IPS-15b (cell line): Measurements from ENCODE around the gene MPP4.
A peak's percentile ranks its signal among the peaks of the same experiment; 100 is the strongest.

Experiments used
- H3K27me3 ChIP-seq: one replicate; pipeline ENCODE4 v1.6.1; 2013; ENCODE audit warnings: low read length; ENCODE audit not compliant: control insufficient read depth, insufficient read depth
- H3K36me3 ChIP-seq: one replicate; pipeline ENCODE4 v1.6.1; 2013; ENCODE audit warnings: low read length; ENCODE audit not compliant: control insufficient read depth, insufficient read depth
- H3K4me1 ChIP-seq: one replicate; pipeline ENCODE4 v1.6.1; 2013; ENCODE audit warnings: mild to moderate bottlenecking, low read length; ENCODE audit not compliant: control insufficient read depth, insufficient read depth
- H3K4me3 ChIP-seq: one replicate; pipeline ENCODE4 v1.5.1; 2013; ENCODE audit warnings: low read depth, low read length
- H3K9ac ChIP-seq: one replicate; pipeline ENCODE4 v1.6.1; 2013; ENCODE audit warnings: low read depth, mild to moderate bottlenecking, low read length
- H3K9me3 ChIP-seq: one replicate; pipeline ENCODE4 v1.6.1; 2013; ENCODE audit warnings: mild to moderate bottlenecking, low read length; ENCODE audit not compliant: control insufficient read depth, insufficient read depth

The MPP4 gene

DNA sequence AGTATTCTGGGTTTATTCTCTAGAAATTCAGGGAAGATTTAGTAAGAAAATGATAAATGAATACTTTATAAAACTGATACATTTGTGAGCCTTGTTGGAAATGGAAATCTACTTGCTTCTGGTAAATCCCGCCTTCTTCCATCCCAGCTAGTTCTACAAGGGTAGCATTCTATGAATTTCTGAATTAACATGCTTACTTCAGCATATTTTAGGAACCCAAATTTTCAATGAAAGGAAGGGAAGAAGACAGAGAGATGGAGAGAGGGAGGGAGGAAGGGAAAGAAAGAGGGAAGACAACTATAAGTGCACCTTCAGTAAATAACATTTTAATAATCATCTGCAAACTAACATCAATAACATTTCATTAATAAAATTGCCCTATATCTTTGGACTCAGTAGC lies 28.6 kb downstream of the MPP4 start:
- Histone ChIP-seq H3K9ac (no peak overlapping the region), H3K4me3 (no peak overlapping the region), H3K27me3 (no peaks in the 10 kb centered on the region), H3K4me1 (no peaks in the 10 kb centered on the region), H3K9me3 (no peaks in the 10 kb centered on the region), H3K36me3 (no peaks in the 10 kb centered on the region)

DNA sequence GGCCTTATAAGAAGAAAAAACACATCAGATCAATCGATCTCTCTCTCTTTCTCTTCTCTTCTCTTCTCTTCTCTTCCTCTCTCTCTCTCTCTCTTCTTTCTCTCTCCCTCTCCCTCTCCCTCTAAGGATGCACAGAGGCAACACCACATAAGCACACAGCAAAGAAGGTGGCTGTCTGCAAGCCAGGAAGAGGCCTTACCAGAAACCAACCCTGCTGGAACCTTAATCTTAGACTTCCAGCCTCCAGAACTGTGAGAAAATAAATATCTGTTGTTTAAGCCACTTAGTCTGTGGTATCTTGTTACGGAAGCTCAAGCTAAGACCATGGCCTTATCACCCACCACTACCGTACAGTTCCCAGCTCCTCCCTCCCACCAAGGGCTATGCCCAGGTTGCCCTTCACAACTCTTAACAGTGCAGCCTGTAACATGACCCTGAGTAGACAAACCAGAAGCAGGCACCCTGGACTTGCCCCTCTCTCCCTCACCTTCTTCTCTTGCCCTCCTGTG lies 30.0 kb downstream of the MPP4 start:
- Histone ChIP-seq H3K9ac (no peak overlapping the region), H3K27me3 (no peaks in the 10 kb centered on the region), H3K4me1 (no peaks in the 10 kb centered on the region), H3K4me3 (no peak overlapping the region), H3K36me3 (no peaks in the 10 kb centered on the region), H3K9me3 (no peaks in the 10 kb centered on the region)

- H3K4me3 ChIP-seq: no peak overlapping the region
- H3K9me3 ChIP-seq: no peaks in the 10 kb centered on the region
- H3K27me3 ChIP-seq: no peaks in the 10 kb centered on the region
- H3K36me3 ChIP-seq: no peaks in the 10 kb centered on the region
- no peaks in the 10 kb centered on the region for H3K4me1 ChIP-seq
- H3K9ac ChIP-seq: no peak overlapping the region
These were observed 34.1 kb downstream of the MPP4 start for GRCh38 chr2:201664334-201664733.

- H3K27me3 ChIP-seq: no peaks in the 10 kb centered on the region
- H3K36me3 ChIP-seq: no peaks in the 10 kb centered on the region
- H3K4me1 ChIP-seq: no peaks in the 10 kb centered on the region
- no peak overlapping the region for H3K9ac ChIP-seq
- H3K9me3 ChIP-seq: no peaks in the 10 kb centered on the region
- H3K4me3 ChIP-seq: no peak overlapping the region
These were observed 37.1 kb downstream of the MPP4 start for GRCh38 chr2:201661366-201661765.

DNA sequence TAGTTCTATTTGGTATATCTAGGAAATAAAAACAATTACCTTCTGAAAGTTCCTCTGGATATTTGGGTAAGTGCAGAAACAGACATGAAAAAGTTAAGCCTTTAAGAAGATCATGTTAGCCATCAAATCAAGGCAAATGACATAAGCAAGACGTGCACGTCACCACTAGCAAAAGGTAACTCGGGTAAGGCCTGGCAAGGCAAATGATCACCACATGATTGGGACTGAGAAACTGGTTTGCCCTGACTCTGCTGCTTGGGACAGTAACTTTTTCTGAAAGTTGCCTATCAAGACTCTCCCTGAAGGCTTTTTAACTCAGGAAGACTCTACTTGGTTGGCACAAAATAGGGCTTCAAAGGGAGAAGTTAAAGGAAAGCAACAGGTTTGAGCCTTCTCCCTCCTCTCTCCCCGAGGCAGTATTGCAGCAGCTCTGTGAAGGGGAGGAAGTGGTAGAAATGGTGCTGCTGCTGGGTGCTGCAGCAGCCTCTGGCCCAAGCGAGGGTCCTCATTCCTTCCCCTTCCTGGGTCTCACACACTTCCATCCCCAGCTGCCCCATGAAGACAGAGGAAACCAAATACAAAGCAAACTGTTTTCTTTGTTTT lies 38.0 kb downstream of the MPP4 start:
- no peaks in the 10 kb centered on the region for H3K27me3 ChIP-seq

GRCh38 chr2:201656740-201657139 lies 41.7 kb downstream of the MPP4 start:
- Histone ChIP-seq H3K36me3 (no peaks in the 10 kb centered on the region), H3K27me3 (no peaks in the 10 kb centered on the region), H3K9ac (no peak overlapping the region), H3K4me1 (no peaks in the 10 kb centered on the region), H3K4me3 (no peak overlapping the region), H3K9me3 (no peaks in the 10 kb centered on the region)

More for the DNA sequence above, 38.0 kb downstream of the MPP4 start:
- Histone ChIP-seq H3K4me3 (no peak overlapping the region), H3K36me3 (no peaks in the 10 kb centered on the region), H3K9me3 (no peaks in the 10 kb centered on the region), H3K9ac (no peak overlapping the region), H3K4me1 (no peaks in the 10 kb centered on the region)

GRCh38 chr2:201656102-201656501 lies 42.3 kb downstream of the MPP4 start:
- no peaks in the 10 kb centered on the region for H3K9me3 ChIP-seq
- H3K4me1 ChIP-seq: no peaks in the 10 kb centered on the region
- no peaks in the 10 kb centered on the region for H3K36me3 ChIP-seq

GRCh38 chr2:201654616-201655384 lies 43.6 kb downstream of the MPP4 start:
- H3K4me1 ChIP-seq: no peaks in the 10 kb centered on the region
- no peak overlapping the region for H3K4me3 ChIP-seq
- H3K9ac ChIP-seq: no peak overlapping the region
- H3K36me3 ChIP-seq: no peaks in the 10 kb centered on the region
- no peaks in the 10 kb centered on the region for H3K9me3 ChIP-seq
- no peaks in the 10 kb centered on the region for H3K27me3 ChIP-seq

More at GRCh38 chr2:201656102-201656501, 42.3 kb downstream of the MPP4 start:
- no peak overlapping the region for H3K9ac ChIP-seq
- H3K27me3 ChIP-seq: no peaks in the 10 kb centered on the region
- no peak overlapping the region for H3K4me3 ChIP-seq

GRCh38 chr2:201653221-201653620 lies 45.2 kb downstream of the MPP4 start:
- Histone ChIP-seq H3K36me3 (no peaks in the 10 kb centered on the region), H3K9ac (no peak overlapping the region), H3K9me3 (no peaks in the 10 kb centered on the region), H3K4me3 (no peak overlapping the region), H3K27me3 (no peaks in the 10 kb centered on the region), H3K4me1 (no peaks in the 10 kb centered on the region)

- Histone ChIP-seq H3K9ac (no peak overlapping the region), H3K27me3 (no peaks in the 10 kb centered on the region), H3K9me3 (no peaks in the 10 kb centered on the region), H3K36me3 (no peaks in the 10 kb centered on the region), H3K4me3 (no peak overlapping the region), H3K4me1 (no peaks in the 10 kb centered on the region)
These were observed 49.0 kb downstream of the MPP4 start for GRCh38 chr2:201649442-201649841.

GRCh38 chr2:201647431-201647830 lies 51.0 kb downstream of the MPP4 start:
- Histone ChIP-seq H3K4me3 (no peak overlapping the region), H3K4me1 (peaks cover 3% of the 10 kb centered on the region), H3K27me3 (no peaks in the 10 kb centered on the region), H3K9ac (no peak overlapping the region), H3K9me3 (no peaks in the 10 kb centered on the region), H3K36me3 (no peaks in the 10 kb centered on the region)

- no peaks in the 10 kb centered on the region for H3K36me3 ChIP-seq
- no peak overlapping the region for H3K9ac ChIP-seq
- peak overlapping the region; percentile 93 for H3K4me3 ChIP-seq
- H3K4me1 ChIP-seq: peaks cover 3% of the 10 kb centered on the region
- no peaks in the 10 kb centered on the region for H3K9me3 ChIP-seq
- H3K27me3 ChIP-seq: no peaks in the 10 kb centered on the region
These were observed 54.4 kb downstream of the MPP4 start for GRCh38 chr2:201644001-201644400.
